ENCODE results near the gene HNRNPA3. TPM values are rescaled to one million over a fixed set of nuclear protein-coding genes. Genes with fewer than 3 reads are reported as not detected.

HNRNPA3 gene
- total and polyA plus RNA-seq, 2 of the 13 experiments (the other 11 are each of a cell fraction or from before 2014, with no cell fraction given) = 73.3 to 97.7 TPM

DNA sequence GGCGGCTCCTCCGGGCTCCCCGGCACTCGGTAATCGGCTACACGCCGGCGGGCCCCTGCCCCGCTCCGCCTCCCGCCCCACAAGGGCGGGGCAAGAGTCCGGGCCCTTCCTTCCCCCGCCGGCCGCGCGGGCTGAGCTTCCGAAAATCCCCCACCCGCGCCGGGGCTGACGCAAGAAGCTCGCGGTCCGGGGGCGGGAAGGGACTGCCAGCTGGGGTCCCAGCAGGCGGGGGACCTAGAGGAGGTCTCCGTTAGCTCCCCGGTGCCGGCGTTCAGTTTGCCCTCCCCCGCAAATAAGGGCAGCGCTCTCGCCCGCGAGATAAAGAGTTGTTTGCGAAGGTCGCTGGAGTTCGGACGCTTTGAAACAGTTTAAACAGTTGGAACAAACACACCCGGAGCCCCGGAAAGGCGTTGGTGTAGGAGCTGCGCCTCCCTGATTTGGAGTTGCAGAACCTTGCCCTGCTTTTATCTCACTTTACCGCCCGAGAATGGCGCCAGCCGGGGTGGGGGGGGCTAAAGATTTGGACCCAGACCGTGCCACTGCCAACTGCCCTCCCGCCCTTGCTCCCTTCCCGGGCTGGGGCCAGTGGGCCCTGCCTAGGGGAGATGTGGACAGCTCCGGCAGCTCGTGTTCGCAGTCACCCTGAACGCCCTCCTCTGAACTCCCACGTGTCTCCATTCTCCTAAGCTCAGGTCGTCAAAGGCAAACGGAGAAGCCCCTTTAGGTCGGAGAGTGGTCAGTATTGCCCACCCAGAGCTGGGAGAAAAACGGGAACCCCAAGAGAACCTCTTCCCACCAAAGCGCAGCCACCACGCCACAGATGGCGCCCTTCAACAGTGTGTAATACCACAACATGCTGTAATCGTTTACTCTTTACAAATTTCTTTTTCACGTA is 52.3 kb downstream of the HNRNPA3 start, which contains the start of gene NFE2L2 (continued):
- TF ChIP-seq, protein P1, sequence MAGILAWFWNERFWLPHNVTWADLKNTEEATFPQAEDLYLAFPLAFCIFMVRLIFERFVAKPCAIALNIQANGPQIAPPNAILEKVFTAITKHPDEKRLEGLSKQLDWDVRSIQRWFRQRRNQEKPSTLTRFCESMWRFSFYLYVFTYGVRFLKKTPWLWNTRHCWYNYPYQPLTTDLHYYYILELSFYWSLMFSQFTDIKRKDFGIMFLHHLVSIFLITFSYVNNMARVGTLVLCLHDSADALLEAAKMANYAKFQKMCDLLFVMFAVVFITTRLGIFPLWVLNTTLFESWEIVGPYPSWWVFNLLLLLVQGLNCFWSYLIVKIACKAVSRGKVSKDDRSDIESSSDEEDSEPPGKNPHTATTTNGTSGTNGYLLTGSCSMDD (CRISPR knock-in tag; IDR thresholded peaks at IDR 0.05) = 0 out of 2 replicates have a peak, but pooled peaks have one; percentile 12
- TF ChIP-seq ZNF879 (CRISPR knock-in tag; IDR thresholded peaks at IDR 0.05) (no peak), NR2F1 (CRISPR knock-in tag; IDR thresholded peaks at IDR 0.05) (peak in 1 of 2 experiments; percentile 71; a peak in 3 of 4 replicates), SNAI1 (CRISPR knock-in tag; IDR thresholded peaks at IDR 0.05; ENCODE audit: borderline replicate concordance) (no peak; the same call in 1 of the 2 replicates), HMG20A (CRISPR knock-in tag; IDR thresholded peaks at IDR 0.05; ENCODE audit: borderline replicate concordance) (peak; percentile 26), ZSCAN25 (CRISPR knock-in tag; IDR thresholded peaks at IDR 0.05) (peak; percentile 20; the same call in 1 of the 2 replicates), SSRP1 (CRISPR knock-in tag; IDR thresholded peaks at IDR 0.05) (no peak), TAF1 (CRISPR knock-in tag; IDR thresholded peaks at IDR 0.05) (peak; percentile 64; the same call in 1 of the 2 replicates), ZSCAN20 (CRISPR knock-in tag; IDR thresholded peaks at IDR 0.05; ENCODE audit: borderline replicate concordance) (0 out of 2 replicates have a peak, but pooled peaks have one; percentile 67), SOX5 (CRISPR knock-in tag; IDR thresholded peaks at IDR 0.05; ENCODE audit: borderline replicate concordance) (peak; percentile 70), ZNF274 (CRISPR knock-in tag; IDR thresholded peaks at IDR 0.05) (peak; percentile 87), HOXA3 (CRISPR knock-in tag; IDR thresholded peaks at IDR 0.05) (peak; percentile 86), ZNF207 (IDR thresholded peaks at IDR 0.05; ENCODE audit: borderline replicate concordance) (no peak), BRD4 (CRISPR knock-in tag; IDR thresholded peaks at IDR 0.05) (peak; percentile 92; the same call in 1 of the 2 replicates), ZNF354B (CRISPR knock-in tag; IDR thresholded peaks at IDR 0.05) (no peak; the same call in 1 of the 2 replicates), ZNF883 (CRISPR knock-in tag; IDR thresholded peaks at IDR 0.05; ENCODE audit: not compliant biosample characterization) (peak; percentile 60), EZH2 (conservative IDR thresholded peaks at IDR 0.05; ENCODE audit: low read depth, low read length) (no peak), MZF1 (CRISPR knock-in tag; IDR thresholded peaks at IDR 0.05; ENCODE audit: borderline replicate concordance) (peak; percentile 40; the same call in 1 of the 2 replicates), DPF2 (CRISPR knock-in tag; IDR thresholded peaks at IDR 0.05; ENCODE audit: borderline replicate concordance, low read depth) (peak; percentile 92), PHB2 (IDR thresholded peaks at IDR 0.05; ENCODE audit: partially characterized antibody) (no peak), CREB1 (IDR thresholded peaks at IDR 0.05) (no peak), CREB1 (CRISPR knock-in tag; IDR thresholded peaks at IDR 0.05) (peak; percentile 81)
- TF ChIP-seq, protein P2, sequence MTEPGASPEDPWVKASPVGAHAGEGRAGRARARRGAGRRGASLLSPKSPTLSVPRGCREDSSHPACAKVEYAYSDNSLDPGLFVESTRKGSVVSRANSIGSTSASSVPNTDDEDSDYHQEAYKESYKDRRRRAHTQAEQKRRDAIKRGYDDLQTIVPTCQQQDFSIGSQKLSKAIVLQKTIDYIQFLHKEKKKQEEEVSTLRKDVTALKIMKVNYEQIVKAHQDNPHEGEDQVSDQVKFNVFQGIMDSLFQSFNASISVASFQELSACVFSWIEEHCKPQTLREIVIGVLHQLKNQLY (CRISPR knock-in tag; IDR thresholded peaks at IDR 0.05) = peak; percentile 69; the same call in 1 of the 2 replicates
- TF ChIP-seq, protein P3, sequence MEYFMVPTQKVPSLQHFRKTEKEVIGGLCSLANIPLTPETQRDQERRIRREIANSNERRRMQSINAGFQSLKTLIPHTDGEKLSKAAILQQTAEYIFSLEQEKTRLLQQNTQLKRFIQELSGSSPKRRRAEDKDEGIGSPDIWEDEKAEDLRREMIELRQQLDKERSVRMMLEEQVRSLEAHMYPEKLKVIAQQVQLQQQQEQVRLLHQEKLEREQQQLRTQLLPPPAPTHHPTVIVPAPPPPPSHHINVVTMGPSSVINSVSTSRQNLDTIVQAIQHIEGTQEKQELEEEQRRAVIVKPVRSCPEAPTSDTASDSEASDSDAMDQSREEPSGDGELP (IDR thresholded peaks at IDR 0.05; ENCODE audit: borderline replicate concordance, low read depth) = peak; percentile 98
- TF ChIP-seq, protein P4, sequence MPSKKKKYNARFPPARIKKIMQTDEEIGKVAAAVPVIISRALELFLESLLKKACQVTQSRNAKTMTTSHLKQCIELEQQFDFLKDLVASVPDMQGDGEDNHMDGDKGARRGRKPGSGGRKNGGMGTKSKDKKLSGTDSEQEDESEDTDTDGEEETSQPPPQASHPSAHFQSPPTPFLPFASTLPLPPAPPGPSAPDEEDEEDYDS (CRISPR knock-in tag; IDR thresholded peaks at IDR 0.05) = peak; percentile 58
- TF ChIP-seq, protein P5, sequence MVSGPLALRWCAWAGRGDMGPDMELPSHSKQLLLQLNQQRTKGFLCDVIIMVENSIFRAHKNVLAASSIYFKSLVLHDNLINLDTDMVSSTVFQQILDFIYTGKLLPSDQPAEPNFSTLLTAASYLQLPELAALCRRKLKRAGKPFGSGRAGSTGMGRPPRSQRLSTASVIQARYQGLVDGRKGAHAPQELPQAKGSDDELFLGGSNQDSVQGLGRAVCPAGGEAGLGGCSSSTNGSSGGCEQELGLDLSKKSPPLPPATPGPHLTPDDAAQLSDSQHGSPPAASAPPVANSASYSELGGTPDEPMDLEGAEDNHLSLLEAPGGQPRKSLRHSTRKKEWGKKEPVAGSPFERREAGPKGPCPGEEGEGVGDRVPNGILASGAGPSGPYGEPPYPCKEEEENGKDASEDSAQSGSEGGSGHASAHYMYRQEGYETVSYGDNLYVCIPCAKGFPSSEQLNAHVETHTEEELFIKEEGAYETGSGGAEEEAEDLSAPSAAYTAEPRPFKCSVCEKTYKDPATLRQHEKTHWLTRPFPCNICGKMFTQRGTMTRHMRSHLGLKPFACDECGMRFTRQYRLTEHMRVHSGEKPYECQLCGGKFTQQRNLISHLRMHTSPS (CRISPR knock-in tag; IDR thresholded peaks at IDR 0.05; ENCODE audit: low read depth) = peak; percentile 99

All from HepG2 (cell line).